Activated T-helper 1 cell treated with Interleukin-2 at 50 U/mL for 16 hours (primary cell): ENCODE results near the gene SDHA.
"Not testable (repeated sequence)": the region's sequence is repeated elsewhere in the genome, so short reads cannot be mapped to it uniquely, and the experiment has no call there.

Experiments
- DNase-seq: peaks from one replicate; pipeline ENCODE4 v3.0.0-alpha.2; 2020; ENCODE audit warnings: low read depth

The SDHA gene

DNA sequence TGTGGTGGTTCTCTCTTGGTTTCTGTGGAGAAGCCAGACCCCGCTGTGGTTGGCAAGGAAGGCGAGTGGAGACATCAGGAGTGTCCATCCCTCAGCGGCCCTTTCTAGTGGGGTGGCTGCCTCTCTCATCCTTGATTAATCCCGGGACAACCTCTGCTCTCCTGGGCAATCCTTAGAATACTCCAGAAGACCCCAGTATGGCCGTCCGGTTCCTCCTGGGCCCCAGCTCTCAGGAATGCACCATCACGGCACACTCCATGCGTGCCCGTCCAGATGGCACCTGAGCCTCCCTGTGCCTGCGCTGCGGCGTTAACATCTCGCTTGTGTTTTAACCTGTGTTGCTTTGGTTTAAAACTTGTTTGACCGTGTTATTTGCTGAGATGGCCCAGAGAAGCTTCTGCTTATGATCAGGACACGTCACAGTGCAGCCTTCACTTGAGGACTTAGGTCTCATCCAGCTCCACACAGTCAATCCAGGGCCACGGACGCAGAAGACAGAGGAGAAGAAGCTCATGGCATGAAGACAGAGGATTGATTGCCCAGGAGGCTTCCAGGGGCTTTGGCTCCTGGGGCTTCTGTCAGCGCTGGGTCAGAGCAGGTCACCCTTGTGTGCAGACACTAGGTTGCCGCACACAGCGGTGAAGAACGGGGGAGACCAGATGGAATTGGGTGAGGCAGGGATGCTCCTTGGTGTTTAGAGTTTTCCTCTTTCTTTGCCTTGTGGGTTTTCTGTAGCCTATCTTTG, 82.7 kb downstream of the SDHA start:
- DNase-seq = not testable (repeated sequence)

DNA sequence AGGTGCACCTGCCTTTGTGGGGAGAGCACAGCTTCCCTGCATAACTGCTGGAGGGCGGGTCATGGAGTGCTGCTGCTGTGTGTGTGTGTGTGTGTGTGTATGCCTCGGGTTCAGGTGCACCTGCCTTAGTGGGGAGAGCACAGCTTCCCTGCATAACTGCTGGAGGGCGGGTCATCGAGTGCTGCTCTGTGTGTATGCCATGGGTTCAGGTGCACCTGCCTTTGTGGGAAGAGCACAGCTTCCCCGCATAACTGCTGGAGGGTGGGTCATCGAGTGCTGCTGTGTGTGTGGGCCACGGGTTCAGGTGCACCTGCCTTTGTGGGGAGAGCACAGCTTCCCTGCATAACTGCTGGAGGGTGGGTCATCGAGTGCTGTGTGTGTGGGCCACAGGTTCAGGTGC, 84.3 kb downstream of the SDHA start:
- DNase-seq = not testable (repeated sequence)

DNA sequence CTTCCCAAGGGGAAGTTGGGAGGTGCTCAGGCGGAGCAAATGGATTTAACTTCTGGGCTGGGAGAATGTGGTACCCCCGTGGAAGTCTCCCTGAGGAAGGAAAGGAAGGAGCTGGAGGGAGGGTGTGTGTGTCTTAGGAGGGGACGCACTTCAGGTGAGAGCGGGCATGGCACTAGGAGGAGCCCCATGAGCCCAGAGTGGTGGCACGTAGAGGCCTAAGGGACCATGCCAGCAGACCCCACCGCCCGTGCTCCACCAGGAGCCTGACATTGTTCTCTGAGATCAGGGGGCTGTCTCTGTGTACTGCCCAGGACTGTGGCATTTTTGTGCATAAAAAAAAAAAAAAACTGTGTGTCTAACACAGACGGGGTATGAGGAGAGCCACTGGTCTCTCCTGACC, 84.8 kb downstream of the SDHA start:
- DNase-seq = no peak

DNA sequence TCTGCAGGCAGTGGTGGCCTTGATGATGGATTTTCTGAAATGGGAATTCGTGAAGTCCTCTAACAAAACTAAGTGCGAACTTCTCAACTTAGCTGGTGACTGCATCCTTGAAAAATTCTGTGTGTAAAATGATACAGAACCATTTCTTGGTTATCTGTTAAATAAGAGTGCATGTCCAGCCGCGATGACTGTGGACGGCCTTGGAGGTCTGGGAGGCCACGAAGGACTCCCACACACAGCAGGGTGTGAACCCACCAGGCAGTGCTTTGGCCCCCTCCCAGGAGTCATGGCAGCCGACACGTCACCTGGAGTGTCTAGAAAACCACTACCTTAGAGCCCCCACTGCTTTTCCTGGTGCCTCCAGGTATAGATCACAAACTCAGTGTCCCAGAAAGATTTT, 85.6 kb downstream of the SDHA start:
- DNase-seq = not testable (repeated sequence)

DNA sequence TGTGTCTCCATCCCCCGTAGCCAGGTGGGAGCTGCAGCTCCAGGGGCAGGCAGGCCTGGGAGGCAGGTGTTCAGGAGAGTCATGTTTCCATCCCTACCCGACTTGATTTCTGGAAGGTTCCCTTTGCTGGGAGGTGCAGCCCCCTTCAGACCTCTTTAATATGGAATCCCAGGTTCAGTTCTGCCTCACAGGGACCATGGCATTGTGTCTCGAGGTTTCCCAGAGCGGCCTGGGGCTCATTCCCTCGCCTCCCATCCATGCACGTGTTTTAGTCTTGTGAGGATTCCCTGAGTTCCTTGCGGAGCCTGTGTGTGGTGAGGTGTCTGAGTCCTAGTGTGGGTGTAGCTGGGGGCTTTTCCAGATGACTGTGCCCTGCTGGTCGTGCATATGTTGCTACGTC, 86.9 kb downstream of the SDHA start:
- no peak for DNase-seq

DNA sequence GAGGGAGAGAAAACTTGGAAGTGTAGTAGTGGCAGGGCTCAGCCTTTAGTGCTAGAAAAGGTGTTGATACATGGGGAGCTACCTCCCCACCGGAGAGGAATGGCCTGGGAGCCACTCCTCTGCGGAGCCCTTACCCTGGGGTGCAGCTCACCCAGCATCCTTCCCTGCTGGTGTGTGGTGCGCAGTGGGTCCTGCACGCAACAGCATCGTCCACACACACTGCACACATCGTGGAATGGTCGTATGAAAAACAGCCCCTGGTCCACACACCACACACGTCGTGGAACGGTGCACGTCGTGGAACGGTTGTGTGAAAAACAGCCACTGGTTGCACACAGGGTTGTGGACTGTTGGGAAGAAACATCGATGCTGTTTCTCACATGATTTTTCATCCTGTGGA, 87.3 kb downstream of the SDHA start:
- DNase-seq = no peak

DNA sequence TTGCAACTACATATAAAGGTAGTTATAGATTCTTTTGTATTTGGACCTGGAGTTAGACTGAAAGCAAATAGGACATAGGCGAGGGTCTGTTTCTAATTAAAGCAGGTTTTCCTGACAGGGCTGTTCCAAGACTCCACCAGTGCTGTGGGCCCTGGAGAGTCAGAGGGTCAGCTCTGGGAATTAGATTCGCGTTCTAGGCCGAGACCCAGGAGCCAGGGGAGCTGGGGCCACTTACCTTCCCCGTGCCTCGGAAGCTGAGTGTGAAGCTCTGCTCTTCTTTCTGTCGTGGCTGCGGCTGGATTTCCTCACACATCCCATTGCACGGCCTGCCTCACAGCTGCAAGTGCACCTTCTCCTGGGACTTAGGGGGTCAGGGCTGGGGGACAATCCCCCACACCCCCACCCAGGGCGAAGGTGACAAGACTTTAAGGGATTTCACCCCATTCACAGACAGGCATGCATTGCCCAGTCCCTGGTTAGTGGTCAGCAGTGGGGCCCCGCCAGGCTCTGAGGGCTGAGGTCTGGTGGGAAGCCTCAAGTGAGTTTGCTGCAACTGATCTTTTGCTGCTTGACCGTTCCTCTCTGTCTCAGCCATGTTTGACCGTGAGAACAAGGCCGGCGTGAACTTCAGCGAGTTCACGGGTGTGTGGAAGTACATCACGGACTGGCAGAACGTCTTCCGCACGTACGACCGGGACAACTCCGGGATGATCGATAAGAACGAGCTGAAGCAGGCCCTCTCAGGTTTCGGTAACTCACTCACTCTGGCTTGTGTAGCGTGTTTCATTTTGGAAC, 88.1 kb downstream of the SDHA start:
- DNase-seq = no peak
